Right lung (tissue), 5 donors: Measurements from ENCODE around the gene HSPA4. TPM values are rescaled to one million over a fixed set of nuclear protein-coding genes. Genes with fewer than 3 reads are reported as not detected.
"Not testable (repeated sequence)": the region's sequence is repeated elsewhere in the genome, so short reads cannot be mapped to it uniquely, and the experiment has no call there.

Experiments used
- DNase-seq, 2 donors: peaks; one replicate each; pipeline ENCODE4 v3.0.0-alpha.2; 2013
- polyA plus RNA-seq, 5 donors: library from polyadenylated mRNA; unstranded; fragments of 120-200 nt; gene quantifications; one replicate each; pipeline versions ENCODE4 v1.2.1 to v1.2.3, GENCODE V29; 2013; ENCODE audit warnings: inconsistent platforms in 1 of 5, low replicate concordance in 1 of 5; ENCODE audit not compliant: insufficient read length in 5 of 5, insufficient read depth in 1 of 5

Gene HSPA4
- polyA plus RNA-seq, 5 donors: 75.2 to 116 (median 93.0) TPM

DNA sequence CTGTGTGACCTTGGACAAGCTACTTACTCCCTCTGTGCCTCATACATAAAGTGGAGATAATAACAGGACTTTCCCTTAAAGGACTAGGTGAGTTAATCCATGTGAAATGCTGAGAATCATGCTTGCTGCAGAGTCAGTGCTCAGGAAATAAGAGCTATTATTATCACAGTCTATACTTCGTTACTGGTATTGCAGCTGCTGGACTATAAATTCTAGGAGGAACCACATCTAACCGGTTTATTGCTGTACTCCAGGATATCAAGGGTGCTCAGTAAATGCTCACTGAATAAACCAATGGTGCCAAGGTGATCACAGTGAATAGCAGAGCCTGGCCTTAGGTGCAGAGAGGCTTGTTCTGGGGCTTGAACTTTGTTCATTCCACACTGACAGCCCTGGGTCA, 69.3 kb downstream of the HSPA4 start:
- DNase-seq: no peak

DNA sequence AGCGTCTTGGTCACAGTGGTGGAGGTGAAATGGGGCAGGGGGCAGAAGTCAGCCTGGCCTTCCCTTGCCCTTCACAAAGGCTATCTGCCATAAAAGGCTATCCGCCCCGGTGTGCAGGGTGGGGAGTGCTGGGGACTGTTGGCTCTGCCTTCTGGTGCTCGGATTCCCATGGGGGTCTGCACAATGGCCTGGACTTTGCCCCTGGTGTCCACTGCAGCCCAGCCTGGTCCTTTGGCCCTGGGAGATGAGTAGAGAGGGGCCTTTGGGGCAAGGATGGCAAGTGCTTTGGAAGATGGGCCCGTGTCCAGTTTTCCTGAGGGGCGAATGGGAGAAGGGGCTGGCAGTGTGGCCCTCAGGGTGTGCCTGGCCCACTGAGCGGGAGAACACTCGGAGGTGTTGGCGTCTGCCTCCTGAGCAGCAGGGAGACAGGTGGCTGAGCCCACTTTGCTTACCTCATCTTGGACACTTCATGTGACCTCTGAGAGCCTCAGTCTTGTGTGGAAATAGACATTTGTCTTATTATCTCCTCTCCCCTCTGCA, 69.9 kb downstream of the HSPA4 start:
- no peak for DNase-seq

DNA sequence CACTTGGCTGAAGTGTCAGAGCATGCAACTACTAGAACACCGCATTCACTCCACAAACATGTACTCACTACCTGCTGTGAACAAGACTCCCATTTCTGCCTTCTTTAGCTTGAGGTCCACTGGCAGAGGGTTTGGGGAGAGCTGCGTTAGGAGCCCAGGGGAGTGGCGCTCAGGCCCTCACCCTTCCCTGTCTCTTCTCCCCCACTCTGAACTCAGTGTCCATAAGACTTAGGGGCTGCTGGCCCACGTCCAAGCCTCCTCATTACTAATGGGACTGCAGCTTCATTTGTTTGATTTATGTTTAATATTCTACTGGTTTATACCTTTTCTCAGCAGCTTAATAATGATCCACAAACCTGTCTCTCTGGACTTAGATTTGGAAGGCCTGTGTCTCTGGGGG, 70.9 kb downstream of the HSPA4 start:
- DNase-seq: no peak

DNA sequence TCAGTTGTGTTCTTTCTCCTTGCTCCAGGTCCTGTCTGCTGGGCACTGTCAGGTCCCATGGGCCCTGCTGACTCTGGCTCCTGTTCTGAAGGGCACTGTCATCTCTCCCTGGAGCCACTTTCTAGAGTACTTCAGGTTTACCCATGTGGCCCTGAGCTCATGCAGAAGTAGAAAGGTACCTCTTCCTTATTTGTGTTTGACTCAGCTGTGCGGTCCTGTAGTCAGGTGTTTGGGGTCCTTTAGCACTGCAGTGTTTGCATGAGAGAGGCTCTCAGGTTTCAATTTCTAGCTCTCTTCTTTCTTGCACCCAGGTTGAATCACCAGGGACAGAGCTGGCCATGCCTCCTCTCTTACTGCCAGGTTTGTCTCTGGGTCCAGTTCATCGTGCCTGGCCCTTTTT, 71.5 kb downstream of the HSPA4 start:
- no peak for DNase-seq

DNA sequence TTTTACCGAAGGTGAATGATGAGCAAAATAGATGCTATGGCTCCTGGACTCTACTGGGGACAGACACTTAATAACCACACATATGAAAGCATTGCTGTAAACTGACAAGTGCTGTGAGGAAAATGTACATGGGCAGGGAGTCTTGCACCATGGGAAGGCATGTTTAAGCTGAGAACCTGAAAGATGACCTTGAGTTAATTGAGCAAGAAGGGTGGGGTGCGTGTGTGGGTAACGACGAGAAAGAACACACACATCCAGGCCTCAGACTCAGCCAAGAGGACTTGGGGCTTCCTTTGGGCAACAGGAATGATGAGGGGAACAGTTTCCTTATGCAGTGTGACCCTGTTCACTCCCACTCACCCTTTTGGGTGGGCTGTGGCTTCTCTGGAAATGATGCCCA, 73.1 kb downstream of the HSPA4 start:
- no peak for DNase-seq

DNA sequence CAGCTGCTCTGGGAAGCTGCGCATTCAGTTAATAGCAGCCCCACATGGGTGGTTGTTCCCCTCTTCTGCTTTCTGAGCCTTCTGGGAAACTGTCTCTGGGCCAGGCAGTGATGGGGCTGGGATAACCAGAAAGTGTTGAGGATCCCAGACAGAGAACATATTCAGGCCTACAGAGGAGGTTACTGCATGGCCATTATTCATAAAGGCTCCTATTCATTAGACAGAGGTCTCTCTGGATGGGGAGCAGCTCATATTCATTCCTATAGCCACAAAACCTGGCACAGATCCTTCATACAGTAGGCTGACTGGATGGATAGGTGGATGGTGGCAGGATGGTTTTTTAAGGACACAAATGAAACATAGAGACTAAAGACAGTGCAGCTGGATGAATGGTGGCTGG, 76.3 kb downstream of the HSPA4 start:
- no peak for DNase-seq

DNA sequence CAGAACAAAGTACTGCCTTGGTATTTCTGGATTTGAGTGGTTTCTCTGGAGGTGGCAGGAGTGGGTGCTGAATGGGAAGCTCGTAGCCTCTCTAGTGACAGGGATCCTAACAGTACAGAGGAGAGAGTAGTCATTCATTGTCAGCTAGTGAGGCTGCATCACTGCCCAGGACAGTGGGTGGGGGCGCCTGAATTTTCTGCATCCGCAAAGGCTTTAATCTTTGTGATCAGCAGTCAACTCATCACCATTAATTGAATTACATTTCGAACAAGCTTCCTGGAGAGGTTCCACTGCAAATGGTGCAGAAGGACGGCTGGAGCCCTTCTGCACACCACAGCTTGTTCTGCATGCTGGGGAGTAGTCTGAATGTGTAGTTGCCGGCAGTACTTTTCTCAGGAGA, 77.5 kb downstream of the HSPA4 start:
- no peak for DNase-seq

DNA sequence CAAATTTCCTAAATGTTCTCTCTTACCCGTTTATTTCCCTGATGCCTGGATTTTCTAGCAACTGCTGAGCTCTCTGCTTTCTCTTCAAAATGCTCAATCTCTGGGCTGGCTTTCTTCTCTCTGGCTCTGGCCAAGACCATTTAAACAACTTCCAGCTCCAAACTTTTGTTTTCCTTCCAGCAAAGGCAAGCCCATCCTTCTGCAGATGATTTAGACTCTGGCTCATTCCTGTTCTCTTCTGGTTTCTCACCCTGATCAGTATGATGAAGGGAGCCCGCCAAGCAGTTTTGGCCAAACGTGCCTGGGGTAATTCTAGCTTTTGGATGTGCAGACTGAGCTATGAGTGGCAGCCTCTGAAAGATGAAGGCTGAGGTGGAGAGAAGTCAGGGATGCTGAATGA, 78.1 kb downstream of the HSPA4 start:
- DNase-seq: no peak

DNA sequence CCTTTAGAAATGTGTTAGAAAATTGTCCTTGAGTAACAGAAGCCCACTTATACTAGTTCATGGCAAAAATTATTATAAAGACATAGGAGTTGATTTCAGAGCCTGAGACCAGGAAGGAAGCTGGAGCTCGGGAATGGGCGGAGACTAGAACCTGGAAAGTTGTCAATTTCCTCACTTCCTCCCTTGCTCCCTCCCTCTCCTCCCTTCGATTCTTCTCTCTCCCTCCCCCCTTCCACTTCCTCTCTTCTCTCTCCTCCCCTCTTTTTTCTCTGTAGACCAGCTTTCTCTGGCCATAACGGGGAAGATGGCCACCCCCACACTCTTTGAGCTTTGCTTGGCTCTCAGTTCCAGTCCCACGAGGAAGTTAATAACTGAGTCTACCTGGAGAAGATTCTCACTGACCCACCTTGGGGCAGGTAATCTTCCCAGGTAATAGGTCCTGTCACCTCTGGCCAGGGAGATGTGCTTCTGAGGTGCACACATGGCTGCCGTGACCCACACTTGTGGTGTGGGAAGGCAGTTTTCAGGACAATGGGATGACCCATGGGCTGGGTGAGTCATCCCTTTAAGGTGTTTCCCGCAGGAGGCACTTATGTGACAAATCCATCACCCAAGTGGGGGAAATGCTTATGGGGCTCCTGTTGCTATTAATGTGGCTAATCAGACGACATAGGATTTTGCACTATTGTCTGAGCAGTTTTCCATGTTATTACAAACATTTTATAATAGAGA, 78.7 kb downstream of the HSPA4 start:
- no peak for DNase-seq

DNA sequence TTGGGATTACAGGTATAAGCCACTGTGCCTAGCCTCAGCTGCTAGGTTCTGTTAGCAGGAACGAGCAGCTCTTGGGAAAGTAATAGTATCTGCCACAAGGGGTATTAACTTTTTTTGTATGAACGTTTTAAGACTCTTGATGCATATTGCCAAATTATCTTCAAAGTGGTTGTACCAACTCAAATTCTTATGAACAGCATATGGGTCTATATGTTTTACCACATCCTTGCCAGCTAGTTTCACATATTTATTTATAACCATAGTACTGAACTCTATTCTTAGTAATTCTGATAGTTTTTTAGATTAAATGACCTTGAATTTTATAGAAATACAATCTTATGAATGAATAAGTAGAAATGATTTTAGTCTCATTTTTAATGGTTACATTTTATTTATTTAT, 80.9 kb downstream of the HSPA4 start:
- DNase-seq: no peak

DNA sequence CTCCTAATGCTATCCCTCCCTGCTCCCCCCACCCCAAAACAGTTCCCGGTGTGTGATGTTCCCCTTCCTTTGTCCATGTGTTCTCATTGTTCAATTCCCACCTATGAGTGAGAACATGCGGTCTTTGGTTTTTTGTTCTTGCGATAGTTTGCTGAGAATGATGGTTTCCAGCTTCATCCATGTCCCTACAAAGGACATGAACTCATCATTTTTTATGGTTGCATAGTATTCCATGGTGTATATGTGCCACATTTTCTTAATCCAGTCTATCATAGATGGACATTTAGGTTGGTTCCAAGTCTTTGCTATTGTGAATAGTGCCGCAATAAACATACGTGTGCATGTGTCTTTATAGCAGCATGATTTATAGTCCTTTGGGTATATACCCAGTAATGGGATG, 81.4 kb downstream of the HSPA4 start:
- not testable (repeated sequence) for DNase-seq

DNA sequence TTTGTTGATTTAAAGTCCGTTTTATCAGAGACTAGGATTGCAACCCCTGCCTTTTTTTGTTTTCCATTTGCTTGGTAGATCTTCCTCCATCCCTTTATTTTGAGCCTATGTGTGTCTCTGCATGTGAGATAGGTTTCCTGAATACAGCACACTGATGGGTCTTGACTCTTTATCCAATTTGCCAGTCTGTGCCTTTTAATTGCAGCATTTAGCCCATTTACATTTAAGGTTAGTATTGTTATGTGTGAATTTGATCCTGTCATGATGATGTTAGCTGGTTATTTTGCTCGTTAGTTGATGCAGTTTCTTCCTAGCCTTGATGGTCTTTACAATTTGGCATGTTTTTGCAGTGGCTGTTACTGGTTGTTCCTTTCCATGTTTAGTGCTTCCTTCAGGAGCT, 85.1 kb downstream of the HSPA4 start:
- DNase-seq: not testable (repeated sequence)

DNA sequence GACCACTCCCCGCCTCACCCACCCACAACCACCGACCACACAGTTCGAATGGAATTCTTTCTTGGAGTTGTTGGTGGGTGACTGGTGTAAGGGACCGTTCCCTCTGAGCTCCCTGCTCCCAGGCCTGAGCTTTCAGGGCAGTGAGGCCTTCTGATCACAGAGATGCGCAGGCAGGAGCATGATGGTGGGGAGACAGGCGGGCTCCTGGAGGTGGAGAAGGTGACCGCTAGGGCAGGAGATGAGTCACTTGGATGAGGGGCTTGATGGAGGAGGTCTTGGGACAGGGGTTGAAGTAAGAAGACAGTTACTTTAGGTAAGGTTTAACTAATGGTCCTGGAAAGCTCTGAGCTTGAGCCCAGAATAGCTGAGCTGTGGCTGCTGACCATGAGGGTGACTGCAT, 88.5 kb downstream of the HSPA4 start:
- no peak for DNase-seq

DNA sequence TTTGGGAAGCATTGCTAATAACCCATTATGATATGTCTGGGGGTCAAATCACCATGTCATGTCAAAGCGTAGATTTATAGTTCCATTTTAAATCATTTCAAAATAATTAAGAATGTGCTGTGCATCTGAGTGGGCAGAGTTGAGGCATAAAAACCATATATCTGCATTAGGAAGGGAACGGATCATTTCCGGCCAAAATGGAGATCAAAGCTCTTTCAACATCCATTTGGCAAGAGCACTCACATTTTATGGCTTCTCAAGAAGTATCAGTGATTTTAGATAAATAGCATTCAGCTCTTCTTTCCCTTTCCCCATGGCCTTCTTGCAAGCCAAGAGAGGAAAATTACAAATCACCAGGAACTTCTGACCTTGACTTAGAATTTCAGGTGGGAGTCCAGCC, 89.9 kb downstream of the HSPA4 start:
- DNase-seq: peak; percentile 46 to 53

DNA sequence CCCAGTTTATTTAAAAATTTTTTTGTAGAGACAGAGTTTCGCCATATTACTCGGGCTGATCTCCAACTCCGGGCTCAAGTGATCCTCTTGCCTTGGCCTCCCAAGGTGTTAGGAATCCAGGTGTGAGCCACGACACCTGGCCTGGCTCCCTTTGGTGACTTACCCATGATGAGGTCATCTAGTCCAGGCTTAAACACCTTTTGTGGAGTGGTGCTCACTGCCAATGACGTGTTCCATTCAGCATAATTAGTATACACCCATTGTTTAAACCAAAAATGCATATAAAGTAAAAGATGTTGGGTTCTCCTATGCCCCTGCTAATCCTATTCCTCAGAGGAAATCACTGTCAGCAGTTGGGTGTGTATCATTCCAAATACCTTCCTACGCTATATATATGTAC, 91.0 kb downstream of the HSPA4 start:
- DNase-seq: no peak

DNA sequence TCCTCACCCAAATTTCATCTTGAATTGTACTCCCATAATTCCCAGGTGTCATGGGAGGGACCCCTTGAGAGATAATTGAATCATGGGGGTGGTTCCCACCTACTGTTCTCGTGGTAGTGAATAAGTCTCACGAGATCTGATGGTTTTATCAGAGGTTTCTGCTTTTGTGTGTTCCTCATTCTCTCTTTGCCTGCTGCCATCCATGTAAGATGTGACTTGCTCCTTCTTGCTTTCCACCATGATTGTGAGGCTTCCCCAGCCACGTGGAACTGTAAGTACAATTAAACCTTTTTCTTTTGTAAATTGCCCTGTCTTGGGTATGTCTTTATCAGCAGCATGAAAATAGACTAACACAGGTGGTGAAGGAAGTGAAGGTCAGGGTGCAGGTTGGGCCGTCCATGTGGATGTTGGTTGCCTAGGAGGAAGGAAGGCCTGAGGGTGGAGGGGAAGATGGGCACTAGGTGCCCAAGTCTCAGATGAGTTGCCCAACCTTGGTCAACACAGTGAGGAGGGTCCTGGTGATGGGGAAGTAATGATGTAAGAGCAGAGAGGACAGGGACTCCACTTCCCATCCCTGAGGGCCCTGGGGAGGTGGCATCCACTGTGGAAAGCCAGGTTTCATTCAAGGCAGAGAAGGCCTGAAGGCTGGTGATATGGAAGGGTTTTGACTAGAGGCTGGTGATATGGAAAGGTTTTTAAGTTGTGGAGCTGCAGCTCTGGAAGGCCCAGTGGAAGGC, 92.6 kb downstream of the HSPA4 start:
- DNase-seq: no peak

DNA sequence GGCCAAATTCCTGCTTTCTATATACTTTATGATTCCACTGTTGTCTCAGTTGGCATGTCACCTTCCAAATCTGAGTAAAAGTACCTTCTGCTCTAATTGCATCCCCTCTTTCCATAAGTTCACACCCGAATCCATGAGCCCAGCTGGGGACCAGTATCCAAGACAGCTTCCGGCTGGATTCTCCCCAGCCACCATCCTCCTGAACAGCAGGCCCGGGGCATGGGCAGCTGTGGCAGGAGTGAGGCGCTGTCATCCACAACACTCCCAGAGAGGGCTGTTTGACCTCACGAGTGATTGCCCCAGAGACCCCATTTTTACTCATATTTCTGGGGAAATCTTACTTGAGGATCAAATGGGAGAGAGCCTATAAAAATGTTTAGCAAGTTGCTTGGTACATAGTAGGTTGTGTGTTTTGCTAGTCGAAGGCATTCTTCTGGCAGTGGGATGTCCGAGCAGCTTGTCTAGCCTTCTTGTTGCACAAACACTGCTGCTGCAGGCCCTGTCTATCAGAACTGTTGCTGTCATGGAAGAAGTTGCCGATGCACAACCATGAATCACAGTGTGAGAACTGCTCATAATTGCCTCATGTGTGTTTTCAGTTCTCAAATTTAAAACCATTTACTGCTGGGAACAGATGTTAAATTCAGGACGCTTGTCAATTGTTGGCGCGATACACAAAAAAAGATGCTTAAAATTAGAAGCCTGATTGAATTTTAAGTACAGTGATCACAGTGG, 93.8 kb downstream of the HSPA4 start:
- DNase-seq: peak; percentile 76 to 81

DNA sequence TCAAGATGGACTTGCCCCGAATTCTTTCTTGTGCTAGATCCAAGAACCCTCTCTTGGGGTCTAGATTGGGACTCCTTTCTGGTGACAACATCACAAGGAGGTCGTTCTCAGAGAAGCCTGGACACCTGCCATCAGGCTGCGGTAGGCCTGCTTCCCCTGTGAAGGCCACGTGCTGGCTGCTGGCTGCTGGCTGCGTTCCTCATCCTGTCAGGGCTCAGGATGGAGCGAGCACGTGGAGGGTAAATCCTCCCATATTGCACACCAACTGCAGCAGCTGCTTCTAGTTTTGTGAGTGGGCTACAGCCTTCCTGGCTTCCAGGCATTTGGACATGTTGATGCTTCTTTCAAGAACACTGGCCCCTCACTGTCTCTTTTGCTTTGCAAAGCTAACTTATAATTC, 95.6 kb downstream of the HSPA4 start:
- peak in 1 of 2 donors; percentile 39 for DNase-seq

DNA sequence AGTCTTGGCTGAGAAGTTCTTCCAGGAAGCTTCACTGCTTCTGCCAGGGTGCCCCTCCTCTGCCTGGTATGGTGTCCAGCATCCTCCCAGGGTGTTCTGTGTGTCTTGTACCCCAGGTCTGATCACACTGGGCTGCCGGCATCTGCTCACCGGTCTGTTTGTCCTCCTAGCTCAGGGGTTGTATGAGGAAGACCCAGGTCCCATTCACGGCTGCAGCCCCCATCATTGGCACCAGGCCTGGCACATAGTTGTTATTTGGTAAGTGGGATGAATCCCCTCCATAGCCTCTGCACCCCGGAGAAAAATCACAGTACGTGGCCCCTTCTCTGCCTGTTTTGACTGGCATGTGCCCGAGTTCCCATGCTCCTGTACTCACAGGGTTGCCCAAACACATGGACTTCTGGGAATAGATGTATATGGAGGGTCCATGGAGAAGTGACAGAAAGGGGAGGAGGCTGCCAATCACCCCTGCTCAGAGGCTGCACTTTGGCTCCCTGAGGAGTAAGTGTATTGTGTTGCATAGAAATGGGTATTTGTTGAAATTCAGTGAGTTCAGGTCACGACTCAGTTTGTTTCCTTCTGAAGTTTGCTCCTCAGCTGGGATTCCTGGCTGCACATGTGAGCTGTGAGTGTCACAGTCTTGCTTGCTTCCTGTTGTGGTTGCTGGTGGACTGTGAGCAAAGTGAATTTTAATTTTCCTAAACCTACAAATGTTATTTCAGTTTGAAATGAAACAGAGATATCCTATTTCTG, 96.2 kb downstream of the HSPA4 start:
- no peak for DNase-seq

DNA sequence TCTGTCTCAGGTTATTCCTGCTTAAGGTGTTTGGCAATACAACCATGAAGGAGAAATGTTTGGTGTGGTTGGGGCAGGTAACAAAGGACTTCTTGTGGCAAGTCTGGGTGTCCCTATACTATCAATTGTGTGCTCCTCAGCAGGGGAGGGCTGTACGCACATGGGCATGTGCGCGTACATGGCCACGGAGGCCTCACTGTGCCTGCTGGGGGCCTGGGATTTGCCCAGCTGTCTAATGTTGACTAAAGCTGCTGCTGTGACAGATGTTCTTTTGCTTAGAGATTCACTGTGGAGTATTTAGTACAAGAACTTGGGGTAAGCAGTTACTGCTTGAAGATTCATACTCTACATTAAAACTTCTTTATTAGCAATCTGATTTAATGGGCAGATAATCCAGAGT, 97.5 kb downstream of the HSPA4 start:
- no peak for DNase-seq

DNA sequence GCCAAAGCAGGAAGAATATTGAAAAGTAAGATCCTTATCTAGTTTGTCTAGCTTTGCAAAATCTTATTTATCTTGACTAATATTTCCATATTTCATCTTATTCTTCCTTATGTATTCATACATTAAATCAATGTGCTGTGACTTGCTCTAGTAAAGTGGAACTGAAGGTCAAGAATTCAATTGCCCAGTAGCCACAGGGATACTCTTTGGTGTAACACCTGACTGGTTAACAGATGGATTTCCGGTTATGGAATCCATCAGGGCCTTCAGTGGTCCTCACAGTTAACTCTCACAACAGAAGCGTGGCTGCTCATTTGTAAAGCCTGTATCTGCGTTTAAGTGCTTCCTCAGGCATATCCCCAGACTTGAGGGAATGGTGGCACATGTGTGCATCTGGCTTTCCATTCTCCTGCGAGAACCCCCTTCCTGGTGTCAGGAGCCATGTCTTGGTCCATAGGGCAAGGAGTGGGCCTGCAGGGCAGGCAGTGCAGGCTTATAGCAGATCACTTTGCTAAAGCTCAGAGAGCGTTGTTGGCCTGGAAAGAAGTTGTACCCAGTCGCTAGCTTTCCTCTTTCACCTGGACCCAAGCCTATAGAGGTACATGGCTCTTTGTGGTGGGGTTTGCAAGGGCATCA, 99.2 kb downstream of the HSPA4 start:
- no peak for DNase-seq
